ENCODE results near the gene KRTAP10-4. TPM values are rescaled to one million over a fixed set of nuclear protein-coding genes. Genes with fewer than 3 reads are reported as not detected.

KRTAP10-4 gene
- total and polyA plus RNA-seq, 10 of the 15 experiments (the other 5 are each of a cell fraction or from before 2014, with no cell fraction given), result not detected

DNA sequence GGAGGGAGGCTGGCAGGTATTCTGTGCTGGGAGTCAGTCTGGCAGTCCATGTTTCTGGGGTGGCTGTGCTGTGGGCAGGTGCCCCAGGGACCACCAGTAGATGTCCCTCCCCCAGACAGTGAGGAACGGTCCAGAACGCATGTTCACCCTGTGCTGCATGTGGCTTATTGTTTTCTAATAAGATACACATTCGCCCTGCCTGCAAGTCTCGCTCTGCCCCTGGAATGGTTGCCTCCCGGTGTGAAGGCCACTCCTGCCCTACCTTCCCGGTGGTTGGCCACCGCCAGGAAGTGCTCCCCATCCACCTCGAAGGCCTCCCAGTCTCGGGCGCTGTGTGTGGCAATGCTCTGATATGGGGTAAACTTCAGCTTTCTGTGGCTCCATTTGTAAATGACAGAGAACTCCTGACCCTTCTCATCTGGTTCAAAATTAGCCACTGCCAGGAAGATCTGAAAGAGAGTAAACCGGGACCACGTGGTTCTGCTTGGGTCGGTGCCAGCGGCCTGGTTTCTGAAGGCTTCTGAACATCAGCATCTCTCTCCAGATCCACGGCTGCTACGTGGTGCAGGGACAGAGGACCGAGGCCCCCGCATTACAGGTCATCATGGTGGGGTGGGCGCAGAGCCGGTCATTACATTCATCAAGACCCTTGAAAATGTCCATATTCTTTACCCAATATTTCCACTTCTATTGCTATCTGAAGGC lies 48.0 kb upstream of the KRTAP10-4 start:
- ChIA-PET SMC1A (ENCODE audit: uncharacterized antibody, unreplicated experiment) (no interaction called here), RAD21 (ENCODE audit: unreplicated experiment) (no interaction called here), CTCF (interaction anchor here (0.6 kb wide), 1 partner anchor 15 kb away, joined by 3 read pairs; no protein-coding TSS in a partner anchor), POLR2A (no interaction called here)
- no peak overlapping the region for H3K4me2 ChIP-seq (ENCODE audit: control insufficient read depth, insufficient read depth)
- H4K20me1 ChIP-seq (ENCODE audit: control insufficient read depth, insufficient read depth), result no peaks in the 10 kb centered on the region
- no peaks in the 10 kb centered on the region for H3K27me3 ChIP-seq (replicated peaks in 1 of 2; ENCODE audit: control insufficient read depth in 2 of 2, insufficient read depth in 2 of 2, low read length in 1 of 2)
- ATAC-seq (no peak), DNase-seq (ENCODE audit: low read depth, low spot score) (no peak), FAIRE-seq (no peak)
- intact Hi-C loops (cut with micrococcal nuclease; ENCODE audit: unreplicated experiment) (no loop called here), in situ Hi-C loops (cut with MboI) (no loop called here)
- no peaks in the 10 kb centered on the region for H3K4me1 ChIP-seq (ENCODE audit: control insufficient read depth, insufficient read depth, low read length)
- no peaks in the 10 kb centered on the region; the same call in 2 of the 3 replicates for H3K9me3 ChIP-seq (replicated peaks; ENCODE audit: control insufficient read depth, insufficient read depth, low read length)
- BruUV-seq (replicated peaks), result no TSS peak
- no peak overlapping the region for H2AFZ ChIP-seq (ENCODE audit: control insufficient read depth, low read depth, low read length)
- no peak overlapping the region for H3K27ac ChIP-seq (ENCODE audit: control insufficient read depth, insufficient read depth)
- no peak overlapping the region for H3K9ac ChIP-seq (ENCODE audit: control insufficient read depth, insufficient read depth, low read length)
- no peaks in the 10 kb centered on the region for H3K36me3 ChIP-seq (ENCODE audit: control insufficient read depth in 2 of 2, insufficient read depth in 2 of 2, low read length in 1 of 2)
- WGBS (ENCODE audit: insufficient coverage, insufficient replicate concordance, low lambda C conversion rate, missing lambda C conversion rate), result 53% methylated on average over 20 of the region's 20 CpGs
- no peaks in the 10 kb centered on the region for H3K79me2 ChIP-seq (ENCODE audit: control insufficient read depth, insufficient read depth, low read length)
- H3K4me3 ChIP-seq, result no peak overlapping the region
- TF ChIP-seq POLR2A (IDR thresholded peaks at IDR 0.05; ENCODE audit: low read depth, low read length), result no peak
- TF ChIP-seq RAD51 (IDR thresholded peaks at IDR 0.05), result no peak
- no peak for TF ChIP-seq JUNB (IDR thresholded peaks at IDR 0.05)
- TF ChIP-seq TAF1 (IDR thresholded peaks at IDR 0.05; ENCODE audit: borderline replicate concordance, low read depth, low read length), result no peak
- TF ChIP-seq SIX5 (IDR thresholded peaks at IDR 0.05; ENCODE audit: low read depth, low read length, severe bottlenecking), result no peak
- TF ChIP-seq ZNF622 (IDR thresholded peaks at IDR 0.05), result no peak
- TF ChIP-seq, protein P1, sequence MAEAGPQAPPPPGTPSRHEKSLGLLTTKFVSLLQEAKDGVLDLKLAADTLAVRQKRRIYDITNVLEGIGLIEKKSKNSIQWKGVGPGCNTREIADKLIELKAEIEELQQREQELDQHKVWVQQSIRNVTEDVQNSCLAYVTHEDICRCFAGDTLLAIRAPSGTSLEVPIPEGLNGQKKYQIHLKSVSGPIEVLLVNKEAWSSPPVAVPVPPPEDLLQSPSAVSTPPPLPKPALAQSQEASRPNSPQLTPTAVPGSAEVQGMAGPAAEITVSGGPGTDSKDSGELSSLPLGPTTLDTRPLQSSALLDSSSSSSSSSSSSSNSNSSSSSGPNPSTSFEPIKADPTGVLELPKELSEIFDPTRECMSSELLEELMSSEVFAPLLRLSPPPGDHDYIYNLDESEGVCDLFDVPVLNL (IDR thresholded peaks at IDR 0.05; ENCODE audit: low read depth, low read length), result no peak
- TF ChIP-seq GABPA (IDR thresholded peaks at IDR 0.05; ENCODE audit: low read depth), result no peak
- TF ChIP-seq NFXL1 (IDR thresholded peaks at IDR 0.05; ENCODE audit: borderline replicate concordance), result no peak
- TF ChIP-seq BRCA1 (IDR thresholded peaks at IDR 0.05; ENCODE audit: low read depth, low read length), result no peak
- TF ChIP-seq MEF2B (IDR thresholded peaks at IDR 0.05; ENCODE audit: partially characterized antibody, poor library complexity, severe bottlenecking), result no peak
- TF ChIP-seq DPF2 (IDR thresholded peaks at IDR 0.05), result no peak
- TF ChIP-seq, protein P2, sequence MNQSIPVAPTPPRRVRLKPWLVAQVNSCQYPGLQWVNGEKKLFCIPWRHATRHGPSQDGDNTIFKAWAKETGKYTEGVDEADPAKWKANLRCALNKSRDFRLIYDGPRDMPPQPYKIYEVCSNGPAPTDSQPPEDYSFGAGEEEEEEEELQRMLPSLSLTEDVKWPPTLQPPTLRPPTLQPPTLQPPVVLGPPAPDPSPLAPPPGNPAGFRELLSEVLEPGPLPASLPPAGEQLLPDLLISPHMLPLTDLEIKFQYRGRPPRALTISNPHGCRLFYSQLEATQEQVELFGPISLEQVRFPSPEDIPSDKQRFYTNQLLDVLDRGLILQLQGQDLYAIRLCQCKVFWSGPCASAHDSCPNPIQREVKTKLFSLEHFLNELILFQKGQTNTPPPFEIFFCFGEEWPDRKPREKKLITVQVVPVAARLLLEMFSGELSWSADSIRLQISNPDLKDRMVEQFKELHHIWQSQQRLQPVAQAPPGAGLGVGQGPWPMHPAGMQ (IDR thresholded peaks at IDR 0.05; ENCODE audit: borderline replicate concordance), result no peak
- TF ChIP-seq CEBPB (IDR thresholded peaks at IDR 0.05; ENCODE audit: borderline replicate concordance in 1 of 2, low read depth in 2 of 2, low read length in 2 of 2), result no peak

Measured in GM12878 (cell line).